Activated naive CD4-positive, alpha-beta T cell treated with anti-CD3 and anti-CD28 coated beads for 36 hours (primary cell): ENCODE results near the gene ABCC5. TPM values are rescaled to one million over a fixed set of nuclear protein-coding genes. Genes with fewer than 3 reads are reported as not detected.

Source experiments
- CTCF ChIA-PET: fragments of 350-600 bp; sonication (Branson Sonifier 250); formaldehyde crosslinking; loops from one replicate; lab custom pipeline; 2021; ENCODE audit warnings: antibody characterized with exemption; lab: Charles Lee
- DNase-seq: peaks from one replicate; pipeline ENCODE4 v3.0.0-alpha.2; 2020
- H3K27ac Mint-ChIP-seq: one replicate; pipeline ENCODE4 v1.8.0; 2021; ENCODE audit warnings: mild to moderate bottlenecking, mixed read lengths
- H3K27me3 Mint-ChIP-seq: one replicate; pipeline ENCODE4 v1.8.0; 2021; ENCODE audit warnings: low read depth, mixed read lengths
- H3K36me3 Mint-ChIP-seq: one replicate; pipeline ENCODE4 v1.8.0; 2021; ENCODE audit warnings: low read depth, mixed read lengths
- H3K4me1 Mint-ChIP-seq: one replicate; pipeline ENCODE4 v1.8.0; 2021; ENCODE audit warnings: low read depth, mixed read lengths
- H3K4me3 Mint-ChIP-seq: one replicate; pipeline ENCODE4 v1.8.0; 2021; ENCODE audit warnings: mild to moderate bottlenecking, moderate library complexity, mixed read lengths
- H3K9me3 Mint-ChIP-seq: one replicate; pipeline ENCODE4 v1.8.0; 2021; ENCODE audit warnings: mixed read lengths
- intact Hi-C: fragments of 100-400 bp; cut with micrococcal nuclease; formaldehyde crosslinking; loops from one replicate; pipeline ENCODE4 v1.15.1; 2023
- total RNA-seq, 2 experiments: library from RNA; stranded (reverse); gene quantifications; one replicate each; pipeline ENCODE4 v1.2.3, GENCODE V29; 2021

ABCC5 gene
- total RNA-seq, 2 experiments from 2014 or later: 11.2 to 12.0 TPM

DNA sequence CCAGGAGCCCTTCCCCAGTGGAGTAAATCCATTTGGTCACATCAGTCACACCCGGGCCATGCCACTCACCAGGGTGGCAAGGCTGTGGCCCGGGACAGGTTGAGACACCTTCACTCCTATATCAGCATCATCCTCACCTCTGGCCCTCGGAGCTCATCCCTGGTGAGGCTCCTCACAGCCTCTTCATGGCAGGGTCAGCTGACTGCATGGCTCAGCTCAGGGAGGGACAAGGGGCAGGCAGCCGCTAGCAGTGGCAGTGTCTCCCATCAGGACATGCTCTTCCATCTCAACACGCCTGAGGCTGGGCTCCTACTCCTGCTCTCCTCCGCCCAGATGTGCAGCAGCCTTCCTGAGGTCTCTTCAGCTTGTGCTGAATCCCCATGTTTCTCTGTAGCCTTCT lies 106.6 kb downstream of the ABCC5 start:
- intact Hi-C loops: no loop called here
- Mint-ChIP-seq H3K27me3 (no peaks in the 10 kb centered on the region), H3K4me3 (no peak overlapping the region), H3K36me3 (no peaks in the 10 kb centered on the region), H3K9me3 (no peaks in the 10 kb centered on the region), H3K27ac (no peak overlapping the region), H3K4me1 (no peaks in the 10 kb centered on the region)
- no peak for DNase-seq
- CTCF ChIA-PET: interaction anchor here (1.1 kb wide), 1 partner anchor 15 kb away, joined by 4 read pairs; no protein-coding TSS in a partner anchor

DNA sequence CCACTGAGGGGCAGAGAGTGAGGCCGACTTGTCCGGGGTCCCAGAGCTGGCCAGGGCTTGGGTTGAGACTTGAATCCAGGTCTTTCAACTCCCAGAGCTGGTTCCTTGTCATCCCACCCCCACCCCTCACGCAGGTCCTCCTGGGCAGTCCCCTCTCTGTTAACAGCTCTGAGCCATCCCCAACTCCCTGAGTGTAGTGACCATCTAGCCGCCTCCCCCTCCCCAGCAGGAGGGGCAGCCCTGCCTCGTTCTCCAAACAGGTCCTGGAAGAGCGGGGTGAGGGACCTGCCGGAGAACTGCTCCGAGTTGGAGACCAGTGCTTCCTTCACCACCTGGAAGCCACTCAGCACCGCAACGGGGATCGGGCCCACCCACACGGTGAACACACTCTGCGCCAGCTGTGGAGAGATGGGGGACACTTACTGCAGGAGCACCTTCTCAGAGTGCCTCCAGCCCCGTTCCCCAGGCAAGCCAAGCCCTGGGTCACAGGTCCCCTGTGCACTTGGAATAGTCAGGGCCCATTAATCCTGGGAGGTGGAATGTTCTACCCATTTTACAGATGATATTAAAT lies 108.6 kb downstream of the ABCC5 start:
- intact Hi-C loops: no loop called here
- DNase-seq: no peak
- CTCF ChIA-PET: interaction anchor here (1.0 kb wide), 1 partner anchor 17 kb away, joined by 3 read pairs; no protein-coding TSS in a partner anchor
- no peak overlapping the region for H3K27ac Mint-ChIP-seq
- no peaks in the 10 kb centered on the region for H3K4me1 Mint-ChIP-seq
- no peaks in the 10 kb centered on the region for H3K36me3 Mint-ChIP-seq
- no peaks in the 10 kb centered on the region for H3K9me3 Mint-ChIP-seq
- no peaks in the 10 kb centered on the region for H3K27me3 Mint-ChIP-seq
- no peak overlapping the region for H3K4me3 Mint-ChIP-seq

DNA sequence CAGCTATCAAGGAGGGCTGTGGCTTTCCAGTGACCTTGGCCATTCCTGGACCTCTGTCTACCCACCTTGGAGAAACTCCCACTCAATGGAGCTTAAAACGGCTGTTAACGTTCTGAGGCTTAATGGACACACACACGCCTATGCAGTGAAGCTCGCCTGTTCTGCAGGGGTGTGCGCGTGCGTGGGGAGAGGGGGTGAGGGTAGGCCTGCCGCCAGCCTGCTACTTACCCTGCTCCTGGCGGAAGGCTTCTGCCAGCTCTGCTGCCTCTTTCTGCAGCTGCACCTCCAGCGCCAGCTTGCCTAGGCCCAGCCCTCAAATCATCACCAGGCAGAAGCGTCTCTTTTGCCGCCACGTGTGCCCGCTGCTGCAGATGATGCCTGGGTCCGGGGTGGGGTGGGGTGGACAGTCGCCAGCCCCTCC lies 109.8 kb downstream of the ABCC5 start:
- no peaks in the 10 kb centered on the region for H3K4me1 Mint-ChIP-seq
- no peaks in the 10 kb centered on the region for H3K36me3 Mint-ChIP-seq
- H3K27ac Mint-ChIP-seq: no peak overlapping the region
- CTCF ChIA-PET: interaction anchor here (1.0 to 1.1 kb wide), 2 partner anchors 13 to 15 kb away, joined by 3 read pairs; no protein-coding TSS in a partner anchor
- intact Hi-C loops: no loop called here
- no peaks in the 10 kb centered on the region for H3K9me3 Mint-ChIP-seq
- DNase-seq: no peak
- no peak overlapping the region for H3K4me3 Mint-ChIP-seq
- no peaks in the 10 kb centered on the region for H3K27me3 Mint-ChIP-seq

DNA sequence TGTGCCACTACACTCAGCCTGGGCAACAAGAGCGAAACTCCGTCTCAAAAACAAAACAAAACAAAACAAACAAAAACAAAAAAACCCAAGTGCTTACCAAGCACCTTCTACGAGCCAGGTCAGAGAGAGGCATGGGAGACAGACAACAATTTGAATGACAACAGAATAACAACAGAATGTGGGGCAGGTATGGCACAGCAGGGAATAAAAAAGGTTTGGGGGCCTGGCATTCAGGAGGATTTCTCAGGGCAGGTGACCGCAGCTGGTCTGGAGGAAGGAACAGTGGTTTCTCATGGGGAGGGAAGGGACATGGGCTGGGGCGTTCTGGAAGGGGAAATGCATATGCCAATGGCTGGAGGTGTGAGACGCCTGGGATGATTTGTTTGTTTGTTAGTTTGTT lies 110.5 kb downstream of the ABCC5 start:
- Mint-ChIP-seq H3K4me1 (no peaks in the 10 kb centered on the region), H3K27ac (no peak overlapping the region), H3K27me3 (no peaks in the 10 kb centered on the region), H3K36me3 (no peaks in the 10 kb centered on the region), H3K9me3 (no peaks in the 10 kb centered on the region), H3K4me3 (no peak overlapping the region)
- intact Hi-C loops: no loop called here
- no peak for DNase-seq
- CTCF ChIA-PET: interaction anchor here (1.1 kb wide), 1 partner anchor 12 kb away, joined by 3 read pairs; no protein-coding TSS in a partner anchor

DNA sequence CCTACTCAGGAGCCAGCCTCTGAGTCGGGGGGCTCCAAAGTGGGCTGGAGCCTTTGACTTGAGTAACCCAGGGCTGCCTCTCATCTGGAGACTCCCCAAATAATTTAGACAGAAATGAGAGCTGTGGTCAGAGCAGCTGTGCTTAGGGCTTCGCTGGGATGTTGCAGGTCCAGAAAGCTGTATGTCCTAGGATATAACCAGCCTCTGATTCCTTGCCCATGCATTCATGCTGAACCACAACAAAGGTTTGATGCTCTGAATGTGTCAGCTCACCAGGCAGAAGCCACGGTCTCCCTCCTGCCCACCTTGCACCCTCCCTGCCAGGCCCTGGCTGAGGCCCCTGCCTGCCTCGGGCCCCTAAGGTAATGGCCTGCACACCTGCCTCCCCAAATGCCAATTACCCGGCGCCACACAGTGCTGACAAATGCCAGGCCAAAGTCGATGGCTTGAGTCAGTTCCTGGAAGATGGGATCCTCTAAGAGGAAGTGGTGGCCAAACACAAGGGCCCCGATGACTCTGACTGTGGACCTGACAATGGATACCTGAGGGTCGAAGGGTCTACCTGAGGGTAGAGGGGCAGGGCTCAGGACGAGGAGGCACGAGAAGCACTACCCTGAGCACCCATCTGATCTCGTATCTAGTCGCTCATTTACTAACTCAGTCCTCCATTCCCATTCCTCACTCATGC lies 111.3 kb downstream of the ABCC5 start:
- CTCF ChIA-PET: interaction anchor here (0.8 to 0.9 kb wide), 2 partner anchors 11 to 383 kb away, joined by 3 to 6 read pairs; no protein-coding TSS in a partner anchor
- DNase-seq: no peak
- H3K4me1 Mint-ChIP-seq: no peaks in the 10 kb centered on the region
- H3K27ac Mint-ChIP-seq: no peak overlapping the region
- H3K36me3 Mint-ChIP-seq: no peaks in the 10 kb centered on the region
- no peak overlapping the region for H3K4me3 Mint-ChIP-seq
- H3K9me3 Mint-ChIP-seq: no peaks in the 10 kb centered on the region
- intact Hi-C loops: no loop called here
- H3K27me3 Mint-ChIP-seq: no peaks in the 10 kb centered on the region

DNA sequence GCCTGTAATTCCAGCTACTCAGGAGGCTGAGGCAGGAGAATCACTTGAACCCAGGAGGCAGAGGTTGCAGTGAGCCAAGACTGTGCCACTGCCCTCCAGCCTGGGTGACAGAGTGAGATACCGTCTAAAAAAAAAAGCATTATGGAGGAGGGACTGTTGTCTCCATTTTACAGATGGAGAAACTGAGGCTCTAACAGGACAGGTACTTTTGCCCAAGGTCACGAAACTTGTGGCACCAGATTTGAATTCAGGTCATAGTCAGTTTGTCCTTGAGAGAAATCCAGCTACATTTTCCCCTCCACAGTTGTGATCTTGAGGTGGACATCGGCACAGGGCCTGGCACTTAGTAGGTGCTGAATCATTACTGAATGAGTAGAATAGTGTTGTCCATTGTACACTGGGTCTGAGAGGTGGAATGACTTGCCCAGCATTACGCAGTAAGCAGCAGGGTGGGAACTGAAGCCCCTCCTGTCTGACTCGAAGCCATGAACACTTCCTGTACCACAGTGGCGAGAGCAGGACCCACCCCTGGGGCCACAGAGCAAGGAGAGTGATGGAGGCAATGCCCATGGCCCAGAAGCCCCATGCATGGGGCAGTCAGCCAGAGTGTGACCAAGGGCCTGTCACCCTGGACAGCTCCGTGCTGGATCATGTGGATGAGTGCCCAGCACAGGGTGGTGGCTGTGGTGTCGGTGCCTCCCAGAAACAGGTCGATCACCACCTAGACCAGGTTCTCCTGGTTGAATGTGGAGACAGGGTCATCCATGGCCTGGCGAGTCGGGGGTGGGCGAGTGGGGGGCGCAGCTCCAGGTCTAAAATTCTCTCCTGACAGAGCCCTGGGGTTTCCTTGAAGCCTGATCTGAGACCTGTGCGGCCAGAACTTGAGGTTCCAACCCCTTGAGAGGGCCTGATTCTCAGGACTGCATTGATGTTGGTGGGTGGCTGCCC lies 112.6 kb downstream of the ABCC5 start:
- H3K36me3 Mint-ChIP-seq: no peaks in the 10 kb centered on the region
- CTCF ChIA-PET: interaction anchor here (0.7 to 1.6 kb wide), 6 partner anchors 10 to 384 kb away, joined by 3 to 11 read pairs (median 4); partner anchors contain the start of gene EEF1AKMT4
- DNase-seq: no peak
- no peak overlapping the region for H3K27ac Mint-ChIP-seq
- H3K27me3 Mint-ChIP-seq: no peaks in the 10 kb centered on the region
- H3K9me3 Mint-ChIP-seq: no peaks in the 10 kb centered on the region
- intact Hi-C loops: loop anchor here (1.0 to 2.0 kb wide), 3 partner anchors 112 to 384 kb away; partner anchors contain the start of genes ABCC5, ALG3 and EEF1AKMT4
- no peak overlapping the region for H3K4me3 Mint-ChIP-seq
- no peaks in the 10 kb centered on the region for H3K4me1 Mint-ChIP-seq

DNA sequence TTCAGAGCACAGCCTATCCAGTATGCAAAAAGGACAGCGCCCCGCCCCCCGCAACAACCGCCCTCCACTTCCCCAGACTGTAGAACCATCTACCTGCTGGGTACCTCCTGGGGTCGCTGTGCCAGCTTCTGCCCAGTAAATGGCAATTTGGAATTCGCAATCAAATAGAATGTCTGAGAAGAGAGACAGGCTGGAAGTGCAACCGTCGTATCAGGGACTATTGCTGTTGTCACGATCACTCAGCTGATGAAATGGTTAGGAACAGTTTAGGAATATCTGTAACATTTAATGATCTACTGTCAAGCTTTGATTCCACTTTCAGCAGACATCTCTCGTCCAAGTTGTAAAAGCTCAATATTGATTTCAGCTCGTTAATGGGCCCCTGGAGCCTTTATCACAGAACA lies 119.7 kb downstream of the ABCC5 start:
- Mint-ChIP-seq H3K36me3 (no peaks in the 10 kb centered on the region), H3K27ac (no peak overlapping the region), H3K4me1 (peaks cover 3% of the 10 kb centered on the region), H3K27me3 (no peaks in the 10 kb centered on the region), H3K9me3 (no peaks in the 10 kb centered on the region), H3K4me3 (no peak overlapping the region)
- DNase-seq: no peak
- CTCF ChIA-PET: interaction anchor here (1.2 to 4.2 kb wide), 2 partner anchors 13 to 117 kb away, joined by 6 to 27 read pairs; partner anchors contain the start of gene PARL
- intact Hi-C loops: no loop called here

DNA sequence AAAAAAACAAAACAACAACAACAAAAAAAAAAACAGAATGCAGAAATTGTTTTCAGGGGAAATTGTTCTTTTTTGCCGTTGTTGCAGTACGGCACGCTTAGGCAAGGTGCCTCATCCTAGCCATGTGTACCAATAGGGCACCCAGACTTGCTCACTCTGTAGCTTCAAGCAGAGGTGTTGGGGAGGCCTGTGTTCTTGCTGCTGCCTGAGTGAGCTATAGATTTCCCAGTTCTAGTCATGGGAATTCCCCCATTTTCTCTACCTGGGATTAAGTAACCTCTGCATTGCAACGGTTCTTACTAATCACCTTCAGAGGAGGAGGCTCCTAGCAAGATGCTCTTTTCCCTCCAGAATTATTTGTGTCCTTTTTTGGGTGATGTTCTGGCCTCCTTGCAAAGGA lies 120.1 kb downstream of the ABCC5 start:
- intact Hi-C loops: no loop called here
- no peak overlapping the region for H3K4me3 Mint-ChIP-seq
- no peaks in the 10 kb centered on the region for H3K36me3 Mint-ChIP-seq
- CTCF ChIA-PET: interaction anchor here (0.6 to 4.2 kb wide), 6 partner anchors 13 to 391 kb away, joined by 3 to 27 read pairs (median 6); partner anchors contain the start of genes ABCC5 and PARL
- DNase-seq: peak; percentile 27
- peaks cover 3% of the 10 kb centered on the region for H3K4me1 Mint-ChIP-seq
- H3K9me3 Mint-ChIP-seq: no peaks in the 10 kb centered on the region
- H3K27me3 Mint-ChIP-seq: no peaks in the 10 kb centered on the region
- no peak overlapping the region for H3K27ac Mint-ChIP-seq

DNA sequence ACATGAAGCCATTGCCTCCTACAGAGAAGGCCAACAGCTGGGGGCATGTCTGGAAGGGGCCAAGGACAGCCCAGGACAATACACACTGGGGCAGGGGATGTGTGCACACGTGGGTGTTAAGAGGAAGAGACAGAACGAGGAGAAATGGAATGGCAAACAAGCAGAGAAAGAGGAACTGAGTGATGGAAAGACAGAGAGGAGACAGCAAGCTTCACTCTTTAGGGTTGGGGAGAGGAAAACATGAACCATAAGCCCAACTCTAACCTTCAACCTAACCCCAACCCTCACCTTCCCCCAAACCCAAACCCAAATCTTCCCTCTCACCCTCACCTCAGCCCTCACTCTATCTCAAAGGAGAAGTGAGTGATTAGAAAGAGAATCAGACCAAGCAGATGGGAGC lies 121.1 kb downstream of the ABCC5 start:
- Mint-ChIP-seq H3K27me3 (no peaks in the 10 kb centered on the region), H3K27ac (no peak overlapping the region), H3K4me3 (no peak overlapping the region), H3K9me3 (no peaks in the 10 kb centered on the region), H3K36me3 (no peaks in the 10 kb centered on the region), H3K4me1 (peaks cover 3% of the 10 kb centered on the region)
- intact Hi-C loops: no loop called here
- CTCF ChIA-PET: interaction anchor here (0.5 to 4.2 kb wide), 11 partner anchors 12 to 475 kb away, joined by 3 to 27 read pairs (median 4); partner anchors contain the start of genes DVL3 and PARL
- no peak for DNase-seq

DNA sequence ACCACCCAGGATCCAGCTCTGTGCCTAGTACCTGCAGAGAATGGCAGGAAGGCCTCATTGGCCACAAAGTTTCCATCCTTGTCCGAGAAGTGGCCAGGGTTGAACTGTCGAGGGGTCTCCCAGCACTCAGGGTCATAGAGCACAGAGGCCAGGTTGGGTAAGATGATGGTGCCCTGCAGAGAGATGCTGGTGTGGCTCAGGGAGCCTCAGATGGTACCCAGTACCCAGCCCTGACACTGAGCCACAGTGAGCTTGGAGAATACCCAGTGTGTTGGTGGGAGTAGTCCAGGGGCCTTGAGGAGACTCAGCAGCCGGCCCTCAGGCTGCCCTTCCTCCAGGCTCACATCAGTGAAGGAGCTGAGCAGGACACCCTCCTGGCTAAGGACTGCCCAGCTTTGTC lies 121.5 kb downstream of the ABCC5 start:
- Mint-ChIP-seq H3K36me3 (no peaks in the 10 kb centered on the region), H3K27ac (no peak overlapping the region), H3K9me3 (no peaks in the 10 kb centered on the region), H3K4me1 (peaks cover 3% of the 10 kb centered on the region), H3K4me3 (no peak overlapping the region), H3K27me3 (no peaks in the 10 kb centered on the region)
- CTCF ChIA-PET: interaction anchor here (0.5 to 4.2 kb wide), 25 partner anchors 10 to 485 kb away, joined by 3 to 27 read pairs (median 4); partner anchors contain the start of genes ABCC5, DVL3, EEF1AKMT4 and PARL
- intact Hi-C loops: no loop called here
- DNase-seq: no peak

DNA sequence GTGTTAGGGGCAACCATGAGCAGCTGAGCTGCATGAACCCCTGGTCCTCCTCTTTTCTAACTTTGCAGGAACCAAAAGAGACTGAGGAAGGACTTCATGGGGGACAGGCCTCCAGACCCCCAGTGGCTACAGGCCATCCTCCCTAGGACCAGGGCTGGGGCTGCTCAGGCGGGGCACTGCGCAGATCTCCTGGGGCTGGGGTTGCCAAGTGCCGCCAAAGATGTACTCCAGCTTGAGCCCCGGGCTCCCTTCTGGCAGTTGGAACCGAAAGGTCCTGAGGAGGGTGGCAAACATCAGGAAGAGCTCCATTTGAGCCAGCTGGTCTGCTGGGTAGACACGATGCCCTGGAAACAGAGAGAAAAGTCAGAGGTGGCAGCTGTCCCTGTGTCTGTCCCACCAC lies 121.9 kb downstream of the ABCC5 start:
- DNase-seq: no peak
- Mint-ChIP-seq H3K36me3 (no peaks in the 10 kb centered on the region), H3K9me3 (no peaks in the 10 kb centered on the region), H3K4me3 (no peak overlapping the region), H3K27me3 (no peaks in the 10 kb centered on the region), H3K4me1 (peaks cover 3% of the 10 kb centered on the region), H3K27ac (no peak overlapping the region)
- CTCF ChIA-PET: interaction anchor here (0.6 to 4.2 kb wide), 33 partner anchors 9 to 484 kb away, joined by 3 to 27 read pairs (median 4); partner anchors contain the start of genes ABCC5, DVL3, EEF1AKMT4 and PARL
- intact Hi-C loops: loop anchor here (1.0 kb wide), 4 partner anchors 122 to 394 kb away; partner anchors contain the start of genes ABCC5 and EIF2B5
